Natural killer cell treated with Interleukin-12 subunit alpha and Interleukin-12 subunit beta and Interleukin-15 and Interleukin-18, amount 100 ng/mL, for 72 hours (primary cell): ENCODE measurements around the gene PKHD1. TPM values are rescaled to one million over a fixed set of nuclear protein-coding genes. Genes with fewer than 3 reads are reported as not detected.
"Not testable (repeated sequence)": the region's sequence is repeated elsewhere in the genome, so short reads cannot be mapped to it uniquely, and the experiment has no call there.

Experiments
- ATAC-seq, 2 donors: fragments of 150-1000 bp; cut with Tn5 transposase in 1 of 2; sonication (Bioruptor Pico), chemical (Tn5 transposase) in 1 of 2; 2 replicates each; pipeline ENCODE4 v1.10.0; 2021
- DNase-seq: peaks from one replicate; pipeline ENCODE4 v3.0.0; 2022; ENCODE audit warnings: low spot score
- H3K27ac Mint-ChIP-seq, 2 donors: 1 replicate in 1 of 2; 2 replicates in 1 of 2; pipeline ENCODE4 v1.8.0; 2022; ENCODE audit warnings: mixed read lengths in 2 of 2, mild to moderate bottlenecking in 1 of 2, moderate library complexity in 1 of 2
- H3K27me3 Mint-ChIP-seq, 2 donors: 1 replicate in 1 of 2; 2 replicates in 1 of 2; pipeline ENCODE4 v1.8.0; 2022; ENCODE audit warnings: mixed read lengths in 2 of 2
- H3K36me3 Mint-ChIP-seq: one replicate; pipeline ENCODE4 v1.8.0; 2022; ENCODE audit warnings: mixed read lengths
- H3K4me1 Mint-ChIP-seq, 2 donors: 1 replicate in 1 of 2; 2 replicates in 1 of 2; pipeline ENCODE4 v1.8.0; 2022; ENCODE audit warnings: low read depth in 2 of 2, mixed read lengths in 2 of 2, mild to moderate bottlenecking in 1 of 2
- H3K4me3 Mint-ChIP-seq: one replicate; pipeline ENCODE4 v1.8.0; 2022; ENCODE audit warnings: mixed read lengths
- H3K9me3 Mint-ChIP-seq: 2 replicates; pipeline ENCODE4 v1.8.0; 2022; ENCODE audit warnings: mixed read lengths
- total RNA-seq, 2 donors: library from RNA; stranded (reverse); gene quantifications; one replicate each; pipeline ENCODE4 v1.2.3, GENCODE V29; 2022

PKHD1 gene
- total RNA-seq, 2 donors from 2014 or later, result not detected

DNA sequence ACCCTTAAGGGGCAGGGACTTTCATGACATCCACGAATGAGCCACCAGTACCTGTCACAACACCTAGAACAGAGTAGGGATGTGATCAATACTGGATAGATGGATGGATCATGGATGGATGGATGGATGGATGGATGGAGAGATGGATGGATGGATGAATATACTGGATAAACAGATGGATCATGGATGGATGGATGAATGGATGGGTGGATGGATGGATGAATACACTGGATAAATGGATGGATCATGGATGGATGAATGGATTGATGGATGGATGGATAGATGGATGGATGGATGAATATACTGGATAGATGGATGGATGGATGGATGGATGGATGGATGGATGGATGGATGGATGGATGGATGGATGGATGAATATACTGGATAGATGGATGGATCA, 73.0 kb downstream of the PKHD1 start:
- H3K27ac Mint-ChIP-seq, result no peak overlapping the region
- DNase-seq (no peak), ATAC-seq (no peak)
- H3K4me3 Mint-ChIP-seq, result no peak overlapping the region
- H3K4me1 Mint-ChIP-seq, result no peaks in the 10 kb centered on the region
- H3K27me3 Mint-ChIP-seq, result peaks cover 16 to 19% of the 10 kb centered on the region in 2 donors
- no peaks in the 10 kb centered on the region for H3K9me3 Mint-ChIP-seq
- no peaks in the 10 kb centered on the region for H3K36me3 Mint-ChIP-seq

DNA sequence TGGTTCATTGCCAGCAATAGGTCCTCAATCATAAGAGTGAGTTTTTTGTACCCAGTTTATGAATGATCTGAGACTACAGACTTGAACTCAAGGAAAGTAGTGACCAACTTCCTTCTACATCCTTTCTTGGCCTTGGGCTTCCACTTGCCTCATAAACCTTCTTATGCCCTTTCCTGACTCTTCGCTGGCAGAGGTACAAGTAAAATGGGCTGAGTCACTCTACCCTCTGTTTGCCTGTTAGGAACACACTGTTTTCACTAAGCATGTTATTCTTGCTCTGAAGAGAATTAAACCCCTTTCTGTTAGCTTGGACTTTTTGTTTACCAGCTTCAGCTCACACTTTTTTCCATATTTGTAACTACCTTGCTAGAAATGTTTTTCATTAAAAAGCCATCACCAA, 74.4 kb downstream of the PKHD1 start:
- DNase-seq, result no peak
- H3K4me1 Mint-ChIP-seq, result no peaks in the 10 kb centered on the region
- H3K4me3 Mint-ChIP-seq, result no peak overlapping the region
- no peak overlapping the region for H3K27ac Mint-ChIP-seq
- H3K9me3 Mint-ChIP-seq, result no peaks in the 10 kb centered on the region
- no peaks in the 10 kb centered on the region for H3K36me3 Mint-ChIP-seq
- peaks cover 16 to 19% of the 10 kb centered on the region in 2 donors for H3K27me3 Mint-ChIP-seq
- no peak for ATAC-seq

DNA sequence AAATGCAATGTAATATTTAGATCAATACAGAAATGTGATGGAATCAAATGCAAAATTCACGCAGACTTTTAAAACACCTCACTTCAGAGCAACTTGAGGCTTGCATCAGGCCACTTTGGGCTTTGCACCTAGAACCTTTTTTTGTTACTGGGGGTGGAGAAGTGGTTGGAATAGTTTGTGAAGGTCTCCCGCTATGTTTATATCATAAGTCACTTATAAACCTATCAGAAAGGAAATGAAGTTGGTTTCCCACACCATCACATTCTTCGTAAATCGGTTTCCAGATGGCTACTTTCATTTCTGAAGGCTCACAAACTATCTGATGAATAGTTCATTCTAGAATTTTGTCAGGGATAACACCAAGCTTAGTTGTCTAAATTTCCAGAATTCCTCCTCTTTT, 74.8 kb downstream of the PKHD1 start:
- no peaks in the 10 kb centered on the region for H3K9me3 Mint-ChIP-seq
- DNase-seq (no peak), ATAC-seq (no peak)
- no peaks in the 10 kb centered on the region for H3K36me3 Mint-ChIP-seq
- no peak overlapping the region for H3K27ac Mint-ChIP-seq
- H3K4me3 Mint-ChIP-seq, result no peak overlapping the region
- no peaks in the 10 kb centered on the region for H3K4me1 Mint-ChIP-seq
- H3K27me3 Mint-ChIP-seq, result peaks cover 19% of the 10 kb centered on the region in 2 donors

DNA sequence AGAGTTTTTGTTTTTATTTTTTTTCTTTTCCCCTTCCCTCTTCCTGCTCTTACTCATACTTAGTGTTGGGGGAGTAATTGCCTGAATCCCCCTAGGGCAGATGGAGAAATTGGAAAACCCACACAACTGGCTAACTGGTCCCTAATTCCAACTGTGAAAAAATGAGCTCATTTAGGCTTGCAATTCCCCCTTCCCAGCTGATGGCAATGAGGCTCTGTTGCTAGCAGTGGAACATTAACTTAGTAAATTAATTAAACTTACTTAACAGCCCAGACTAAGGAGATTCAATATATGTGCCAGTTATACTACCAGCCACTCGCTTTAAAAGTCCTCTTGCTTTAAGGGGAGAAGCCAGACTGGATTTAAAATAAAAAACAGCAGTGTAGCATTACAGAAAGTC, 76.6 kb downstream of the PKHD1 start:
- DNase-seq (no peak), ATAC-seq (no peak)
- H3K27ac Mint-ChIP-seq, result no peak overlapping the region
- peaks cover 19% of the 10 kb centered on the region in 2 donors for H3K27me3 Mint-ChIP-seq
- no peaks in the 10 kb centered on the region for H3K4me1 Mint-ChIP-seq
- H3K9me3 Mint-ChIP-seq, result no peaks in the 10 kb centered on the region
- H3K36me3 Mint-ChIP-seq, result no peaks in the 10 kb centered on the region
- H3K4me3 Mint-ChIP-seq, result no peak overlapping the region

DNA sequence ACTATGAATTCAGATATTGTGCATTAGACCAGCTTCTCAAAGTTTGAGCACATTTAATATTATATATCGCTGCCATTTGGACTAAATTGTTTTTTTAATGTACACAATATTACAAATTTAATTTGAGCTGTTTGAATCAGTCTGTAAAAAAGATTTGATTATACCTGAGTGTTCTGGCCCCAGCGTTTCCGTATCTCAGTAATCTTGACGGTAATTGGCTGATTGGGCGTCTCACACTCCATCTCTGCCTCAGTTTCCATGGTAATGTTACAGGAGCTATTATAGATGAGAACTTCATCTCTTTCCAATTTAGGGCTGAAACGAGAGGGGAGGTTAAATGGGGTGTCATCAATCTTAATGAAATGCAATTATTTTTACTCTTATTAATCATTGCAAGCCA, 77.3 kb downstream of the PKHD1 start:
- no peaks in the 10 kb centered on the region for H3K36me3 Mint-ChIP-seq
- no peaks in the 10 kb centered on the region for H3K9me3 Mint-ChIP-seq
- DNase-seq, result no peak

DNA sequence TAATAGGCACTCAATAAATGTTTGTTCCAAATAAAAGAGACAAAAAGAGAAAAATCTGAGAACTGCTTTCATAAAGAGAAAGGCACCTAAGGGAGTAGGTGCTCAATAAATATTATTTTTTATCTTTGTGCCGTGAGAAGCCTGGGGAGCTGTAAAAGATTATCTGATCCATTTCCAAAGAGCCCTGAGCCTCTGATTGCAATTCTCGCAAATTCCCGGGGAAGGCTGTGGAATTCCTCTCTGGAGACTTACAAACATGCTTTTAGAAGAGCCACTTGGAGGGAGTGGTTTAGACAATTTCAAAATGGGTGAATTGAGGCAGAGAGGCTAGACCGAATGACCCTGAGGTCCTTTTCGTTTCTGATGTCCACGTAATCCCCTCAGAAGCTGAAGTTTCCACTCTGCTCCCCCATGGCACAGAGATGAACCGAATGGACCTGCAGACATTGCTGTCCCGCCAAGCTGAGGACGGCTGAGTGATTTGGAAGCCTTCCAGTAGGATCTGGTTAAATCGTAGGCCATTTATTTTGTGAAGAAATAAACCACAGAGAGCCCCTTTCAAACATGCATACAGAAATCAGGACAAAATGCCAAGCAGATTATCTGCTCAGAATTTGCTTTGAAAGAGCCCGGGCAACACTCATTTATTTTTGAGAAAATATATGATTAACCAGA, 77.8 kb downstream of the PKHD1 start:
- DNase-seq (no peak), ATAC-seq (no peak)
- no peak overlapping the region for H3K4me3 Mint-ChIP-seq
- no peaks in the 10 kb centered on the region for H3K4me1 Mint-ChIP-seq
- H3K27me3 Mint-ChIP-seq, result peaks cover 23 to 25% of the 10 kb centered on the region in 2 donors
- no peaks in the 10 kb centered on the region for H3K9me3 Mint-ChIP-seq
- H3K27ac Mint-ChIP-seq, result no peak overlapping the region
- no peaks in the 10 kb centered on the region for H3K36me3 Mint-ChIP-seq

More for the DNA sequence above, 77.3 kb downstream of the PKHD1 start:
- Mint-ChIP-seq H3K4me1 (no peaks in the 10 kb centered on the region), H3K27me3 (peaks cover 22 to 24% of the 10 kb centered on the region in 2 donors), H3K4me3 (no peak overlapping the region), H3K27ac (no peak overlapping the region)
- no peak for ATAC-seq

DNA sequence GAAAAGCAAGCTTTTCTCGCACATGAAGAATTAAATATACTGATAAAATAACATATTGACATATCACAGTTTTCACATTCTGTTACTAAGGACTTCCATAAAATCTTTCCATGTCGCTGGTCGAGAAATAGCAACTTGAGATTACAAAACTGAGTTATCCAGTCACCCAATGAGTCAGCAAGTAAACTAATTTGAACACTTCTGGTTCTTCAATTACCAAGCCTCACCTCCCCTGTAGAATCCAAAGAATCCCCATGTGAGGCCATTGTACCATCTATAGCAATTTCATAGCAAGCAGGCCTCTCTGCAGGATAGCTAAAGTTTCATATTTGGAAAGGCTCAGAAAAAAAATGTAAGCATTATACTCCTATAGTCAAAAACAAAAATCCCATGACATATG, 87.3 kb downstream of the PKHD1 start:
- ATAC-seq, result no peak
- Mint-ChIP-seq H3K27me3 (peaks cover 15 to 38% of the 10 kb centered on the region in 2 donors), H3K27ac (no peak overlapping the region), H3K9me3 (no peaks in the 10 kb centered on the region), H3K36me3 (no peaks in the 10 kb centered on the region), H3K4me3 (no peak overlapping the region), H3K4me1 (no peaks in the 10 kb centered on the region)
- no peak for DNase-seq

DNA sequence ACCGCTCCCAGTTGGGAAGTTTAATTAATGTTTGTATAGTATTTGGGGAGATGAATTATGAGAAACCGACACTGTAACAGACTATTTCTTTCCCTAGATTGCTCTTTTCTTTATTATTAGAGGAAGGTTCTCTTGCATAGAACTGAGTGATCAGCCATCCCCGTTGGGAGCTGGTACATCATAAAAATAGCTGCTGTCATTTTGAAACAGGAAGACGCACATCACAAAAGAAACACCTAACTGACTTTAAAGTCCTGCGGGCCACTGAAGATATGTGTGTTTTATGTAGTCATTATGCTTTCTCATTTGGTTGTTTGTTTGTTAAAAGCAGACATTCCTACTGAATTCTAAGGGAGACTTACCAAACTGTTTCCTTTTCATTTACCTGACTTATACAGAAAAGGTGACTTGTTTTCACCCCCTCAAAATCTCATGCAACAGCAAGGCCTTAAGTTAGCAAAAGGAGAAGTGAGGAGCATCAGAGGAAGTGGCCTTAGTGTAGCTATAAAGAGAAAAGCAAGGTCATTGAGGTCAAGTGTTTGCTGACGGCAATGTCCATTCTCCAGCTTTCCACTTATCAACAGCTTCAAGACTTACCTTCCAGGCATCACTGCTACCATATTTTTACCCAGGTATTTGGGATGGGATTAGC, 91.0 kb downstream of the PKHD1 start:
- DNase-seq (no peak), ATAC-seq (no peak)
- Mint-ChIP-seq H3K4me1 (no peaks in the 10 kb centered on the region), H3K27ac (no peak overlapping the region), H3K27me3 (peaks cover 10 to 29% of the 10 kb centered on the region in 2 donors), H3K36me3 (no peaks in the 10 kb centered on the region), H3K4me3 (no peak overlapping the region), H3K9me3 (no peaks in the 10 kb centered on the region)

DNA sequence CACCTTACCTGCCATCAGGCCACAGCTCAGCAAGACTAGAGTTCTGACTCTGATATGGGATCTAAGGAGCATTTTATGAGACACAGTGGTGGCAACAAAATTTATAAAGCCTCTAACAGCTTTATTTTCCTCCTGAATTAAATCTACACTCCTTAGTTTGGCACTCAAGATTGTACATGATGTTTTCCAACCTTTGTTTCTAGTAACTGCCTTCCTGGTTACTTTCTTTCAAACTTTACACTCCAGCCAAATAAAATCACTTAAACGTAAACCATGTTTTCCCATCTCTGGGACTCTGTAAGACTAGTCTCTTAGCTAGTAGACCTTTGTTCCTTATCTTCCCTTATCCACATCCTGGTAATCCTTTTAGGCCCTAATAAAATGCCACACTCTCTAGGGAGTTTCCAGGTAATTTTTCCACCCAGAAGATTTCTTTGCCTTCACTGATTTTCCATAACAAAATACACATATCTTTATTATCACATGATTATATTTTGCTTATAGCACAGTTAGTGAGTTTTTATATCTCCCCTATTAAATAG, 92.1 kb downstream of the PKHD1 start:
- H3K36me3 Mint-ChIP-seq, result no peaks in the 10 kb centered on the region
- peaks cover 10 to 28% of the 10 kb centered on the region in 2 donors for H3K27me3 Mint-ChIP-seq
- DNase-seq (no peak), ATAC-seq (no peak)
- no peak overlapping the region for H3K4me3 Mint-ChIP-seq
- H3K9me3 Mint-ChIP-seq, result no peaks in the 10 kb centered on the region
- H3K27ac Mint-ChIP-seq, result no peak overlapping the region
- H3K4me1 Mint-ChIP-seq, result no peaks in the 10 kb centered on the region

DNA sequence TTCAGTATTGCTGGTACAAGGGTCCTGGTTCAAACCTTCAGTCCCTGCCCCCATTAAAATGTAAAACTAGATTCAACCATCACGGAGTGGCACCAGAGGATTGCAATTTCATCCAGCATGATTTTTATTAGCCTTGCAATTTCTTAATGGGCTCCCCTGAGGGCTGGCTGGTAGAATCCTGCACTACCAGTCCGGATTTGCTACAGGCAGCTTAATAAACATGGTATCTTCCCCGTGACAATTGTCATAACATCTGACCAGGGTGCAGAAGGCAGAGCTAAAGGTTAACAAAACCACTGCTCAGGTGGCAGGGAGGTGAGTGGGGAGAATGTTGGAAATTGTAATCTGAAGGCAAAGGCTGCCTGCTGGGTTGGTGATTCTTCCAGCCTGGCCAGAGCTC, 94.5 kb downstream of the PKHD1 start:
- Mint-ChIP-seq H3K4me1 (no peaks in the 10 kb centered on the region), H3K9me3 (no peaks in the 10 kb centered on the region), H3K27me3 (peaks cover 4 to 6% of the 10 kb centered on the region in 2 donors), H3K4me3 (no peak overlapping the region), H3K27ac (no peak overlapping the region), H3K36me3 (no peaks in the 10 kb centered on the region)
- ATAC-seq (no peak), DNase-seq (no peak)

DNA sequence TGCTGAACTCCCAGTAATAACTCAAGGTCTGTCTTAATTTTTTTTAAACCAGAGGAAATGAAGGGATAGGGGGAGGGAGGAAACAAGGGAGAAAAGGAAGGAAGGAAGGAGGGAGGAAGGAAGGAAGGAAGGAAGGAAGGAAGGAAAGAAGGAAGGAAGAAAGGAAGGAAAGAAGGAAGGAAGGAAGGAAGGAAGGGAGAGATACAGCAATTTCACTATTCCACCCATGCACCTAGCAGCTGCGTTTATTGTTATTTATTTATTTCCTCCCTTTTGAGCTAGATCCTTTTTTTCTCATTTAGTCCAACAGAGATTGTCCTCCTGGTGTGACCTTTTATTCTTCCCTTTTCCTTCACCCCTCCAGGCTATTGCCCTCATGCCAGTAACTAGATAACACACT, 97.6 kb downstream of the PKHD1 start:
- H3K27ac Mint-ChIP-seq, result no peak overlapping the region
- H3K4me1 Mint-ChIP-seq, result no peaks in the 10 kb centered on the region
- H3K9me3 Mint-ChIP-seq, result no peaks in the 10 kb centered on the region
- ATAC-seq, result no peak
- peaks cover 0 to 7% of the 10 kb centered on the region in 2 donors for H3K27me3 Mint-ChIP-seq
- H3K36me3 Mint-ChIP-seq, result no peaks in the 10 kb centered on the region
- no peak for DNase-seq
- no peak overlapping the region for H3K4me3 Mint-ChIP-seq

DNA sequence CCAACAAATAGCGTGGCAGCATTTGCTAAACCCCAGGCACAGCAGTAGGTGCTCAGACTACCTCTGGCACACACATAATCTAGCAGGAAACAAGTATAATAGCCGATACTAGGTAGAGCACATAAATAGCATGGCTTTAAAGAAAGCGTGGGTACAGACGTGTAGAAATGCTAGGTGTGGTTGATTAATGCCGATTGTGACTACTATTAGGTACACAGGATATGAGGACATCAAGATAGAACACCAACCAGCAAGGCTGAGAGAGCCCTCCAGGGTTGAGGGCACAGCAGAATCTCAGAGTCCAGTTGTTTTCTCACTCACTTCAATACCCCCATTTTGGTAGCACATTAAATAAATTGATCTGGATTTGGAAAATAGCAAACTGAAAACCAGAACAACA, 100.5 kb downstream of the PKHD1 start:
- ATAC-seq (no peak), DNase-seq (no peak)
- no peaks in the 10 kb centered on the region for H3K9me3 Mint-ChIP-seq
- H3K4me3 Mint-ChIP-seq, result no peak overlapping the region
- no peaks in the 10 kb centered on the region for H3K36me3 Mint-ChIP-seq
- H3K4me1 Mint-ChIP-seq, result no peaks in the 10 kb centered on the region
- no peak overlapping the region for H3K27ac Mint-ChIP-seq
- H3K27me3 Mint-ChIP-seq, result peaks cover 0 to 10% of the 10 kb centered on the region in 2 donors

DNA sequence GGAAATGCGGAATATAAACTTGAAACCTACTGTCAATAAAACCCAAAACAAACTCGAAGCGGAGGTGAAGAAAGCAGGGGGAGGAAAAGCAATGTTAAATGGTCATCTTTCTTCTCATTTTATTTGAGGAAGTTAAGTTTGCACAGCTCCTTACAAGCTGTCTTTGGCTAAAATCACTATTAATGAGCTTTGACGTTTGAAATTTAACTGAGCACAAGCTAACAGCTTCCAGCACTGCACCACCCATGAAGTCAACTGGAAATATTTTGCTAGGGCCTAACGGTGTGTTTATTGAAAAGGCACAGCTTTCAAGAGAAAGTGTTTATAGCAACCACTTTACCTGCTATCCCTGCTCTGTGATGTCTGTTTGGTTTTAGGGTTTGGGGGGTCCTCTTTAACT, 103.8 kb downstream of the PKHD1 start:
- H3K36me3 Mint-ChIP-seq, result no peaks in the 10 kb centered on the region

DNA sequence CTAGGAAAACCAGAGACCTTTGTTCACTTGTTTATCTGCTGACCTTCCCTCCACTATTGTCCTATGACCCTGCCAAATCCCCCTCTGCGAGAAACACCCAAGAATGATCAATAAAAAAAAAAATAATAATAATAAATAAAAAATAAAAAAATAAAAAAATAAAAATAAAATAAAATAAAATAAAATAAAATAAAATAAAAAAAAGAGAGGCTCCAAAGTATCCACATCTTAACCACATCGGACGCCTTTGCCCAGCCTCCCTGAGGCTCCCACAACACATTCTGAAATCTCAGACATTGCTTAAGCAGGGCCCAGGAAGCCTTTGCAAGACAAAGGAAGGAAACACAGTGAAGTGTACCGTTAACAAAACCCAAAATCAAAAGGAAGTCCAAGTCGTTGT, 104.7 kb downstream of the PKHD1 start:
- DNase-seq, H3K36me3 Mint-ChIP-seq, H3K27ac Mint-ChIP-seq, H3K9me3 Mint-ChIP-seq, H3K4me1 Mint-ChIP-seq, H3K4me3 Mint-ChIP-seq, H3K27me3 Mint-ChIP-seq, ATAC-seq: not testable (repeated sequence)

More for the DNA sequence above, 103.8 kb downstream of the PKHD1 start:
- H3K27ac Mint-ChIP-seq, result no peak overlapping the region
- no peak for ATAC-seq
- no peak overlapping the region for H3K4me3 Mint-ChIP-seq
- no peak for DNase-seq
- no peaks in the 10 kb centered on the region for H3K9me3 Mint-ChIP-seq
- peaks cover 0 to 9% of the 10 kb centered on the region in 2 donors for H3K27me3 Mint-ChIP-seq
- H3K4me1 Mint-ChIP-seq, result no peaks in the 10 kb centered on the region
